GM19239 (cell line): ENCODE measurements around the gene ZNF423.

Experiments used
- DNase-seq: peaks from one replicate; pipeline ENCODE4 v3.0.0; 2011; ENCODE audit warnings: low spot score; ENCODE audit not compliant: insufficient read length
- FAIRE-seq: peaks from 2 replicates; lab custom pipeline; 2011; peaks lifted over from hg19 to GRCh38; lab: Jason Lieb, UNC

The ZNF423 gene

DNA sequence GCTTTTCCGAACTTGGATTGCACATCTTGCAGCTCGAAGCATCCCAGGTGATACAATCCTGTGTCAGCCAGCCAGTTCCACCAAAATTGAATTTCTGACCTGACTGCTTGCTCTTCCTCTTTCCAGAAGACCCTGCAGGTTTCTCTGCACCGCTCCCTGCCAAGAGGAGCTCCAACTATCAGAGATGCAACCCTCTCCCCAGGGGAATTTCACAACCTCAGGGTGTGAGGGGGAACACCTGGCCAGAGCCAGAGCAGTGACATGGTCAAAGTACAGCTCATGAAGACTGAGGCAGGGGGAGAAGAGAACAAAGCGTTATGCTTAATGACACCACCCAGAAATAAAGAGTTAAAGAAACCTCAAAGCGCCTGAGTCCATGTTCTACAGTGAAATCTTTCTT lies 25.0 kb downstream of the ZNF423 start:
- DNase-seq (no peak), FAIRE-seq (no peak)

DNA sequence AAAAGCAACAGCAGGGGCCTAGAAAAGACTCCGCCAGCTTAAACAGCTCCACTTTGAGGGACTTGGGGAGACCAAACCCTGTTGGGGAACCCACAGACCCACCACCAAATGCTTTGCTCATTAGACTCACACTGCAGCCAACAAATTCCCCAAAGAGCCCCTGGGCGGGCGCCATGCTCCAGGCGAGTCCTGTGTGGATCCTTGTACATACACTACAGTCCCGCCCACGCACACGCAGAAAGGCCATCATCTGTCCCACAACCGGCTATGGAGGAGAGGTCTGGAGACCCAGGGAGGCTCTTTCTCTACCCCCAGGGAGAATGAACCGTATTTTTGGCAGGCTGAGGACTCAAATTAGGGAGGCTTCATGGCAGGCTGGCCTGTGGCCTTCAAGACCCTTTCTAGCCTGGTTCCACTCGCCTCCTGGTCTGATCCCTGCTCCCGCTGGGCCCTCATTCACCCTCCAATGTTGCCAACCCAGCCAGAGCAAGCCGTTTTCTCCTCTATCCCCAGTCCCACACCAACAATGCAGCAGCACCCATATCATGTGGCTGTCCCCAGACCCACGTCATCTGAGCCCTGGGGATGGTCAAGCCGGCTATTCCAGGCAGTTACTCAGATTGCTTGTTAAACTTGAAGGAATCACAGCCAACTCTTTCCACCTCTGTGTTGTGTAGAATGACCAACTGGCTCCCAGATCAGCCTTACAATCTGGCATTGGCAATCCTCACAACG lies 27.2 kb downstream of the ZNF423 start:
- DNase-seq (no peak), FAIRE-seq (no peak)

DNA sequence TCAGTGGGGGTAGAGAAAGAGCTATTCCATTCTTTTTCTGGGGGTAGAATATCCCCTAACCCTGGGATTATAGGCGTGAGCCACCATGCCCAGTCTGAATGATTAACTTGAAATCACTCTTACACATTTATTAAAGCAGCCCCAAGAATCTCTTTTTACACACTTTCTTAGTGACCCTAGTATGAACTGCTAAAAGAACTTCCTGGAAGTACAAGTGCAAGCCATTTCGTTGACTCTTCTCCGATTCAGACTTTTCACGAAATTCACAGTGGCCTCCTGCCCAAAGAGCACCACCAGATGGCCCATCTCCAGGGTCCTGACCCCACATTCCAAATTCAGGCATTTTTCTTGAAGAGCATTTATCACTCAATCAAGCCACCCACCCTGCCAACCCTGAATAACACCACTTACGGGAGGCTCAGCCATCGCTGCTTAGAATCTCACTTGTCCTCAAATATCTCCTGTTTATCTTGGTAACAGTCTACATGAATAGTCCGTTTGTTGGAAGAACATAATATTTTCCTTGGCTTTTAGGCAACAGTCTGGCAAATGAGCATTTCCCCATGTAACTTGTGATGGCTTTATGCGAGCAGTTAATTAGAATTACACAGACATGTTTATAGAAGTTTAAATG lies 28.0 kb downstream of the ZNF423 start:
- FAIRE-seq (no peak), DNase-seq (no peak)

DNA sequence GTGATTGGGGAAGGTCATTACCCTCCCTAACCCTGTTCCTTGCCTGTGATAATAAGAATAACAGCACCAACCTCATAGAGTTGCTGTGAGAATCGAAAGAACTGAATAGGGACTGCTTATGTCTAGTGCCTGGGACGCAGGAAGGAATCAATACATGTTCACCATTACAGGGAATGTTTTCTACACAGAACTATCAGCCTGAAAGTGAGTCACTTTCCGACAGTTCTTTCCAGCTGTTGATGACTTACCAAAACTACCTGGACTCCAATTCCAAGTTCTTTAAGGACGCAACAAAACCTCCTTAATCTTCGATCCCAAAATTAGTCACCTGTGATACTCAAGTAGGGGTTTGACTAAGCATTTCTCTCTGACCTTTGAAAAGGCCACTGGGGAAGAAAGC lies 29.4 kb downstream of the ZNF423 start:
- DNase-seq: no peak
- no peak for FAIRE-seq

DNA sequence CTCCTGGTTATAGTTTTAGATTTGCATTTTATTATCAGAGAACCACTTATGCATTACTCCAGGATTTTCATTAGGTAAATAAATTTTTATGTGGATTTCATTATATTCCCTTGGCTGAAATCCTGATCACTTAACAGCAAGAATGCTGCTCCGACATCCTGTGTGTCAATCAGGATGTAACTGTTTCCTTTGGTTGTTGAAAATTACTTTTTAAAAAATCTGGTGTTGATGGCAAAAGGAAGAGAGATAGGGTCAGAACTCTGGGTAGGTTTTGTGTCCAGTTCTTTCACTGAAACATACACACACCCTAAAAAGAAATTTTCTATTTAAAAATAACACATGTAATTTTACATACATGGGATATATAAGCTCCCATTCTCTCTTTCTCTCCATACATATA lies 30.9 kb downstream of the ZNF423 start:
- no peak for DNase-seq
- FAIRE-seq: no peak

DNA sequence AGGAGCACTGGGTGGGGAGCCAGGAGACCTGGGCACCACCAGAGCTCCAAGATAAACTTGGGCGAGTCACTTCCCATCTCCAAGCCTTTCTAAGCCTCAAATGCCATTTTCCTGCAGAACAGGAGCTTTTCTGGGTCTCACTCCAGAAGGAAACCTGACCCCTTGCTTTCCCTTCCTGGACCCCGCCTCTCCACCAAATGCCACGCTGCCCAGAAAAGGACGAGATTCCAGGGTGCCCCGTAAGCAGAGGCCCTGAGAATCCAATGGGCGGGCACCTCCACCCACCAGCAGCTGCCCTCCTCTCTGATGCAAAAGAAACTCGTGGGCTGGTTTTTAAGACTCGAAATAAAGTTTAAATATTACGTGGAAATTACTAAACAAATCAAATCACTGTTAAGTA lies 31.3 kb downstream of the ZNF423 start:
- FAIRE-seq: no peak
- no peak for DNase-seq

DNA sequence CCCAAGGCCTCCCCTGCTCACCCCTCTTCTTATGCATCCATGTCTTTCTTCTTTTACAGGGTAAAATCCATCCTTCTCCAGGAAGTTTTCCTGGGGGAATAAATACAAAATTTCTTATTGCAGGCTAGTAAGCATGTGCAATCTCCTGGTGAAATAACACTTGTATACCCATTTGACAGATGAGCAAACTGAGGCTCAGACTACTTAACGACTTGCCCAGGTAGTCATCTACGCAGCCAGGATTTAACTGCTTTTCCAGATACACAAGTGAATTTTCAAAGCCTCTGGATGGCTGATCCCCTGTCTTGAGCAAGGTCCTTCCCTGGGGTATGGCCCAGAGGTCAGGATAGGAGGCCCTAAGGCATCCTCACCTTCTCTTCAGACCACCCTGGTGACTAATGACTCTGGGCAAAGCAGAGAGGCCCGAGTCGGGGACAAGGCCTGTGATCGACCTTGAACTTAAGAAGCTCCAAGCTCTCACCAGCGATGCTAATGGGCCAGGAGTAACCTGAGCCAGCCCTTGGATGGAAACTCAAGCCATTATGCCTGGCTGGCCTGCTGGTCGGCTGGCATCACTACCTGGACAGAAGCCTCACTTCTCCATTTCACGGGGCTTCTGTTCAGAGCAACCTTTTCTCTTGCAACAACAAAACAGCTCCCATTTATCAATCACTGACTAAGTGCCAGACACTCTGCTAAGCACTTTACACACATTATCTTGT lies 33.1 kb downstream of the ZNF423 start:
- DNase-seq (no peak), FAIRE-seq (no peak)

DNA sequence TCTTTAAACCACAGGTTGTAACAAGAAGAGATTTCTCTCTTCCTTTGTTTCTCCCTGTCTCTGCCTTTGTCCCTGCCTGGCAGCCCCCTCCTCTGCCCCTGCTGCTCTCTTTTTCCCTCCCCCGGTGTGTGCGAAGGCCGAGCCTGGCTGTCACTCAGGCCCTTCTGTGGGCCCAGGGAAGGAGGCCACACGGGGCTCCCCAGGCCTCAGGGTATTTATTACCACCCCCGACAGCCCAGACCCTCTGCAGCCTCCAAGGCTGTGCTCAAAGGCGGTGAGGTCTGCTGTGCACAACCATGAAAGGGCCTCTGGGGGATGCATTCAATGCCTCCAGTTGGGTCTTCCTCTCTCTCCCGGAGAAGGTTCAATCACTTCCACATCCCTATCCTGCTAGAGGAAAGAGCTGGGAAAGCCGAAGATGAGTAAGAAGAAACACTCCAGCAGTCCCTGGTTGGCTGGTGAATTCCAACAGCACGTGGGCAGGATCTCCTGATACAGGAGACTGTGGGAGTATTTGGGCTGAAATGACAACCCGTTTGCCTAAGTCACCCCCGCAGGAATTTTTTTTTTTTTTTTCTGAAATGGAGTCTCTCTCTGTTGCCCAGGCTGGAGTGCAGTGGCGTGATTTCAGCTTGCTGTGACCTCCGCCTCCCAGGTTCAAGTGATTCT lies 34.2 kb downstream of the ZNF423 start:
- DNase-seq: no peak
- no peak for FAIRE-seq

DNA sequence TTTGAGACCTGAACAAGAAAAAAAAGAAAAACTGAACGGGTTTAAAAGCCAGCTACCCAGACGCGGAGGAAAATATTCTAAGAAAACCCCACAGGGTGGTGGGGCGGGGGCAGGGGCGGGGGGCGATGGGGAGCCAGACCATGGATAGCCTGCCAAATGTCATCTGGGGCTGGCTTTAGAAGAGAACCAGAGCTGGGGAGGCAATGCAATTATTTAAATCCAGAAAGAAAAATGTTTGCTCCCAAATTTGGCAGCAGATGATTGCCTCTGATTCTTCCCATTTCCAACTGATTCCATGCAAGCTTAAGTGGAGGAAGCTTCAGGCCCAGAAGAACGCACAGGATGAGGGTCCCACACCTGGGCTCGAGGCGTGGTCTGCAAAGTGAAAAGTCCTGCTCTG lies 34.8 kb downstream of the ZNF423 start:
- DNase-seq (no peak), FAIRE-seq (no peak)

DNA sequence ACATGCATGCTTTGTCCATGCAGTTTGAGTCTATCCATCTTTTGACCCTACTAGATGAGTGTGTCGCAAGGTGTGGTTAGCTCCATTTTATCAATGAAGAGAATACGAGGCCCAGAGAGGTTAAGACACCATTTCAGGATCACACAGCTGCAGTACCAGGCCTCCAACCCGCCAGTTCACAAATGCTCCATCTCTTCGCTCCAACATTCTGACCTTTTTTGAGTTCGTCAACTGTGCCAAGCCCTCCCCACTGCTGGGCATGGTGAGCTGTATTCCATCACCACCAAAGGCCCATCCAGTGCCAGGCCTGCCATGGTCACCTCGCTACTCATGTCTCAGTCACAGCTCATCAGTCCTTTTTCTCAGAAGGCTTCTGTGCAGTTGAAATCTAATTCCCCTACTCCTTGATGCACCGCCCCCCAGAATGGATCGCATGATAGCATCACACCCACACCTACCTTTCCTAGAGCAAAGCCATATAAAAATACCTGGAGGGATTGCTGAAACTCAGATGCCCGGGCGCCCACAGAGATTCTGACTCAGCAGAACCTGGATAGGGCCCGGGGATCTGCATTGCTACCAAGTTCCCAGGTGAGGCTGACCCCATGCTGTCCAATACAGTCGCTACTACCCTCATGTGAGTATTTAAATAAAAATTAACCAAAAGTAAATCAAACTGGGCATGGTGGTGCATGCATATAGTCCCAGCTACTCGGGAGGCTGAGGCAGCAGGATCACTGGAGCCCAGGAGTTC lies 38.0 kb downstream of the ZNF423 start:
- DNase-seq: no peak
- FAIRE-seq: no peak

DNA sequence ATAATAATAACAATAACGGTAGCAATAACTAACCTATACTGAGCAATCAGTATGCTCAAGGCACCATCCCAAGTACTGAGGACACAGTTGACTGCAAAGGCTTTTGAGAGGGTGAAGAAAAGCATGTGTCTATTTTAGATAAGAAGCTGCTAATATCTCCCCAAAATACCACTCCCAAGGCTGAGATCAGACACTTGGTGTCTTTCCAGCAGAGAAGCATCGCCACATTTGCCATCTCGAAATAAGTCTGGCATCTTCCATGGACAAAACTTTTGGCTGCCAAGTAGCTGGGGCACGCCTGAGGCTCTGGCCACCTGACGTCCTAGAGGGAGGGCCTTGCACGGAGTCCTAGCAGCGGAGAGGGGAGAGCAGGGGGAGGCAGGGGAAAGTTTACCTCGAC lies 39.0 kb downstream of the ZNF423 start:
- FAIRE-seq (no peak), DNase-seq (no peak)

DNA sequence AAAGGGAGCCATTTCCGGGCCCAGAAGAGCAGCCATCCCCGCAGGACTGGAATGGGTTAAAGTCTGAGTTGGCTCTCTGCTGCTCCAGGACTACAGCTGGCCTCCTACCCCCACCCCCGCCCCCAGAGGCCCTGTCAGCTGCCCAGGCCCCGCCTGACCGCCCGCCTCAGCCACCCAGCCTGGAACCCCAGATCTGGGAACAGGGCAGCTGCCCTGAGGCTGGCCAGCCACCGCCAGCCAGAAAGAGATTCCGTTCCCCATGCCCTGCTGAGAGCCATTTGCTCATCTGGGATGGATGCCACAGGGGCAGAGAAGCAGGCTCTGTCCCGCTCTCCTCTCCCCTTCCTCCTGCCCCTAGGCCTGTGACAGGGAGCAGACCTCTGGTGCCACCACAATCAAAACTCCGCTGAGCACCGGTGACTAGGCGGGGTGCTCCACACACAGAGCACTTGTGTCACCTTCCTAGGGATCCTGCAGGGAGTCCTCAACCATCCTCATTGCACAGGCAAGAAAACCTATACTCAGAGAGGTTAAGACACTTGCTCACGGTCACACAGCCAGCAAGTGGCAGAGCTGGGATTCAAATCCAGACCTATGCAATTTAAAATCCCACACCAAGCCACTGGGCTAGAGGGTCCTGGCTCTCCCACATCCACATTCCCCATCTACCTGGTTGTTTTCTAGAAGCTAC lies 44.1 kb downstream of the ZNF423 start:
- DNase-seq (no peak), FAIRE-seq (no peak)

DNA sequence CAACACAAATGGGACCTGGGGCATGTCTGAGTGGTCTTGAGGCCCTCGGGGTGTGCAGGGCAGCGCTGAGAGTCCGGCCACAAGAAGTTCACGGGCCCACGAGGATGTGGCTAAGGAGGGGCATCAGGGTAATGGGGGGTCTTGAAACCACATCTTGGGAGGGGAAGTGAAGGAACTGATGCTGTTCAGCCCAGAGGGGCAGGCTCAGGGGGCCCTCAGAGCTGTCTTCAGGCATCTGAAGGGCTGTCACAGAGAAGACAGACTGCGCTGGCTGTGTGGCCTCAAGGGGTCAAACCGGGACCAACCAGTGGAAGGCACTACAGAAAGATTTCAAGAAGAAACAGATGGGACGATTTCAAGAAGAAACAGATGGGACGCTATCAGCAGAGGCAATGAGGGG lies 45.1 kb downstream of the ZNF423 start:
- FAIRE-seq (no peak), DNase-seq (no peak)

DNA sequence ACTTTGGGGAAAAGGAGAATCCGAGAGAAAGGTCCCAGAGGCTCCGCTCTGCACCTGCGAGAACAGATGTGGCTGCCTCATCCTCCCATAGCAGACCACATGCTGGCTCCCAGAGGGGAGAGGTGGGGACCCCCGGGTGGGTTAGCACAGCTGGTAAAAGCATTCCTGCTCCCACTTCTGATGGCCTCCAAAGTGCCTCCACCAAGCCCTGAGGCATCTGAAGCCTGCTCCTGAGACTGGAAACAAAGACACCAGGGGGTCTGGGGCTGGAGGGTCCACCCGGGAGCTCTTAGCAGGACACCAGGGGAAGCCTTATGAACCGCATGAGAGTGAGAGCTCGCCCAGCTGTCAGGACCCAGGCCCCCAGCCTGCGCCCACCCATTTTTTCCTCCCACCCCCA lies 46.4 kb downstream of the ZNF423 start:
- no peak for FAIRE-seq

DNA sequence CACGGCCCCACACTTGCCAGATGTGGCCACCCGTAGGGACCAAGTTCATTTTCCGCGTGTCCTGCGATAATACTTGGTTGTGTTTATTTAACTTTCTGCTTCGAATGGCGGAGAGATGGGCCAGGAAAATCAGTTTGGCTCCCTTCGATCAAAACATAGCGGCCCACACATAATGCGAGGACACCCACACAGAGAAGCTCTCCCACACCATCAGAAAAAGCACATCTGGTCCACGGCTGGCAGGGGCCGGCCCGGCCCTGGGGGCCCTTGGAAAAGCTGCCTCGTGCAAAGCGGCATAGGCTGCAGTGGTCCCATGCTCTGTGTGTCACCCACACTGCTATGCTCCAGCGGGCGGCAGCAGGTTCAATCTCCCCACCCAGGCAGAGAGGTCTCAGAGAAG lies 46.9 kb downstream of the ZNF423 start:
- FAIRE-seq (no peak), DNase-seq (no peak)

More for the DNA sequence above, 46.4 kb downstream of the ZNF423 start:
- no peak for DNase-seq

DNA sequence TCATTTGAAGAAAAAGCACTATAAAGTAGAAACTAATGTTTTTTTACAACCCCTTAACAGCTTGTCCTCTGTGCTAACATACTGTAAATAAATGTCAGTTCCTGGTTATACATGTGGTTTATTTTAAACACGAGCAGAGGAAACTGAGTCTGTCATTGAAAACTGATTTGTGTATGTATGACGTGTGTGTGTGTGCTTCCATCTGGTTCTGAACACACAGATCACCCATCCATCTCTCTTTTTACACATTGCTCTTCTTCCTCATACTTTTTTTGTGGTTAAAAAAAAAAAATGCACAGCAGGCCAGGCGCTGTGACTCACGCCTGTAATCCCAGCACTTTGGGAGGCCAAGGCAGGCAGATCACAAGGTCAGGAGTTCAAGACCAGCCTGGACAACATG lies 49.5 kb downstream of the ZNF423 start:
- FAIRE-seq: no peak

DNA sequence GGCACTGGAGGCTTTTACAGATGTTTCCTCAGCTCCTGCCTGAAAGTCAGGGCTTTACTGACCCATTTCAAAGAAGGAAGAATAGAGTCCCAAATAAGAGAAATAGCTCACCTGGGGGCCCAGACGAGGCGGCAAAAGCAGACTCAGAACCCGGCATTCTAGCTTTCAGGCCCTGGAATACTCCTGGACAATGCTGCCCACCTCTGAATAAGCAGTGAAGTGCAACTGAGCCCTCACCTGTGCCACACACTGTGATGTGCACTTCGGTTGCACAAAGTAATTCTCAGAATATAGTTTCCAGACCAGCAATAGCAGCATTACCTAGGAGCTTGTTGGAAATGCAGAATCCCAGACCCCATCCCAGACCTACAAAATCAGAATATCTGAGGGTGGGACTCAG lies 54.6 kb downstream of the ZNF423 start:
- FAIRE-seq: no peak
- no peak for DNase-seq

More for the DNA sequence above, 49.5 kb downstream of the ZNF423 start:
- no peak for DNase-seq

DNA sequence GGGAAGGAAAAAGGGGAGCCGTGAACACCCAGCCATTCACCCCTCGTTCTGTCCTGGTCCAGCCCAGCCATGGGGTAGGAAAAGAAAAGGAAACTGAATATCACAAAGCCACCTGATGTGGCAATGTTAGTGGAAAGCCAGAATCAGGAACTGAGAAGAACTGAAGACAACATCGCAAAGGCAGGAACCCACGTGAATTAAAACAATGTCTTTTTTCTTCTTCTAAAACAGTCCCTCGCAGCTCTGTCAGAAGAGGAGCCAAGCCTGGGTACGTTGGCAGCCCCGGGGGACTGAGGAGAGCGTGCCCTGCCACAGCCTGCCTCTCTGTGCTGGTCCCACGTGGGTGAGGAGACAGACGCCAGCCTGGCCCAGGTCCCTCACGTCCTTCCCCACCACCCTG lies 55.0 kb downstream of the ZNF423 start:
- DNase-seq: no peak
- no peak for FAIRE-seq

DNA sequence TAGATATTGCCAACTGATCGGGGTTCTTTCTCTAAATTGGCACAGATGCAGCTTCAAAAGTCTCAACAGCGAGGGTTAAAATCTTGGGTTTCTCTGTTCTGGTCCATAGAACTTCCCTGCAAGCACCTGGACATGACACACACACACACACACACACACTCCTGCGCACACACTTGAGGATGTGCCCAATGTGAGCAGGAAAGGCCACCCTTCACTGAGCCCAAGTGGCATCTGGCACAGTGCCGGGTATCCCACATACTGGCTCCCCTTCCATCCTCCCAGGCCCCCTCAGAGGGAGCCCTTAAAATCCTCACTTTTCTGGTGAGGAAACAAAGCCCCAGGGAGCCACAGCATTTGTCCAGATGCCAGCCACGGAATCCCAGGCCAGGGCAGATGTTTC lies 55.5 kb downstream of the ZNF423 start:
- FAIRE-seq (no peak), DNase-seq (no peak)

DNA sequence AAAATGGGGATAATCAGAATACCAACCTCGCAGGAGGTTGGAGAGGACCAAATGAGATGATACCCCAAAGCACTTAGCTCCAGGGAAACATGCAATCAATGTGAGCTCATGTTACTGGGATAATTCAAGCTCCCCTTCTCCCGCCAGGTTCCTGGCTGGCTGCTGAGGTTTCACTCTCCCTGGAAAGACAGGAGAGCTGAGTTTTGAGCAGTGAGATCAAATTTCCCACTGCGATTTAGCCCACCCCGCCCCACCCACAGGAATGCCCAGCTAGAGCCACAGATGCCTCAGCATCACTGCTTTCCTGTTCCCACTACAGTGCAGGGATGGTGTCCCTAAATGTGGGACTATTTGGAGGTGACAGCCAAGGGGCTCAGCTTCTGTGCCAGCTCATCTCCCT lies 56.7 kb downstream of the ZNF423 start:
- FAIRE-seq (no peak), DNase-seq (no peak)
